Mucosa of descending colon (tissue), 3 donors: ENCODE data around the gene PMEPA1. TPM values are rescaled to one million over a fixed set of nuclear protein-coding genes. Genes with fewer than 3 reads are reported as not detected.

Experiments
- ATAC-seq: fragments of 200-7000 bp; cut with Tn5 transposase; one replicate; pipeline ENCODE4 v1.9.1; 2020; ENCODE audit warnings: mild to moderate bottlenecking, moderate library complexity
- DNase-seq, 3 donors: peaks; one replicate each; pipeline ENCODE4 v3.0.0-alpha.2; 2020
- H3K36me3 ChIP-seq: fragments of 200-600 bp; one replicate; pipeline ENCODE4 v1.8.0; 2021; ENCODE audit warnings: low read depth, mild to moderate bottlenecking
- H3K4me1 ChIP-seq: fragments of 200-600 bp; one replicate; pipeline ENCODE4 v1.8.0; 2021; ENCODE audit warnings: low read depth, mild to moderate bottlenecking
- H3K4me3 ChIP-seq: fragments of 200-600 bp; one replicate; pipeline ENCODE4 v1.8.0; 2021; ENCODE audit warnings: mild to moderate bottlenecking
- H3K9me3 ChIP-seq: fragments of 200-600 bp; one replicate; pipeline ENCODE4 v1.8.0; 2021; ENCODE audit warnings: mild to moderate bottlenecking
- CTCF ChIP-seq: fragments of 200-600 bp; IDR thresholded peaks from one replicate; pipeline ENCODE4 v1.8.0; 2022; ENCODE audit warnings: antibody characterized with exemption, mild to moderate bottlenecking
- intact Hi-C, 2 donors: fragments of 100-400 bp; cut with DNase I in 1 of 2; cut with micrococcal nuclease in 1 of 2; formaldehyde crosslinking; loops; one replicate each; pipeline versions ENCODE4 v1.11.0 to v1.11.1; 2022; cut with DNase I, micrococcal nuclease
- total RNA-seq, 3 donors: library from RNA; stranded (reverse); fragmentation: NEBNext Ultra II Directional in 2 of 3; extraction: Animal tissue kit (Norgen Biotek cat#: 25700) in 2 of 3; gene quantifications; one replicate each; pipeline versions ENCODE4 v1.2.1 to v1.2.4, GENCODE V29; 2021 to 2023
- donor health status: DM: no; HTN: no; CAD: no; lungs with moderate emphysema.
- donor health status: DM: no; HTN: no; CAD: no.
- donor health status: DM: no; HTN: yes; CAD: no.

Gene PMEPA1
- total RNA-seq, 3 donors from 2014 or later: 18.5 to 35.5 (median 23.5) TPM

GRCh38 chr20:57702091-57702490, 7.7 kb downstream of the PMEPA1 start:
- no peaks in the 10 kb centered on the region for H3K9me3 ChIP-seq
- intact Hi-C loops: no loop called here
- DNase-seq (no peak), ATAC-seq (no peak)
- no peaks in the 10 kb centered on the region for H3K36me3 ChIP-seq
- H3K4me3 ChIP-seq: no peak overlapping the region
- TF ChIP-seq CTCF: no peak
- H3K4me1 ChIP-seq: peaks cover 25% of the 10 kb centered on the region

- Histone ChIP-seq H3K9me3 (no peaks in the 10 kb centered on the region), H3K4me1 (peaks cover 29% of the 10 kb centered on the region), H3K36me3 (no peaks in the 10 kb centered on the region), H3K4me3 (no peak overlapping the region)
- DNase-seq (no peak), ATAC-seq (no peak)
- intact Hi-C loops: no loop called here
- no peak for TF ChIP-seq CTCF
Measured at GRCh38 chr20:57701651-57702050, 8.2 kb downstream of the PMEPA1 start.

- Histone ChIP-seq H3K36me3 (no peaks in the 10 kb centered on the region), H3K4me3 (no peak overlapping the region), H3K9me3 (no peaks in the 10 kb centered on the region), H3K4me1 (peaks cover 35% of the 10 kb centered on the region)
- intact Hi-C loops: no loop called here
- ATAC-seq (no peak), DNase-seq (no peak)
- no peak for TF ChIP-seq CTCF
Measured at GRCh38 chr20:57701090-57701489, 8.7 kb downstream of the PMEPA1 start.

- no peak for TF ChIP-seq CTCF
- Histone ChIP-seq H3K9me3 (no peaks in the 10 kb centered on the region), H3K36me3 (no peaks in the 10 kb centered on the region), H3K4me1 (peaks cover 41% of the 10 kb centered on the region), H3K4me3 (no peak overlapping the region)
- no peak for DNase-seq
- intact Hi-C loops: no loop called here
- ATAC-seq: no peak
Measured at GRCh38 chr20:57699395-57699794, 10.4 kb downstream of the PMEPA1 start.

GRCh38 chr20:57698867-57699275, 10.9 kb downstream of the PMEPA1 start:
- no peak for TF ChIP-seq CTCF
- H3K4me3 ChIP-seq: no peak overlapping the region
- intact Hi-C loops: no loop called here
- DNase-seq: no peak
- H3K4me1 ChIP-seq: peaks cover 43% of the 10 kb centered on the region
- no peak for ATAC-seq
- no peaks in the 10 kb centered on the region for H3K36me3 ChIP-seq
- H3K9me3 ChIP-seq: no peaks in the 10 kb centered on the region
